HepG2 (cell line): ENCODE results near the gene MEF2B. TPM values are rescaled to one million over a fixed set of nuclear protein-coding genes. Genes with fewer than 3 reads are reported as not detected.

Experiments
- AHR ChIP-seq: IDR thresholded peaks from 2 replicates; pipeline ENCODE4 v1.6.1; 2018; ENCODE audit warnings: missing genetic modification reagents, missing compliant biosample characterization
- CC2D1A ChIP-seq: sonication (generic); formaldehyde crosslinking; IDR thresholded peaks from 2 replicates; pipeline ENCODE4 v1.8.1; 2023; ENCODE audit warnings: mild to moderate bottlenecking, missing genetic modification reagents
- ESRRA ChIP-seq: sonication (generic); formaldehyde crosslinking; IDR thresholded peaks from 2 replicates; pipeline ENCODE4 v1.5.1; 2020; ENCODE audit warnings: mild to moderate bottlenecking, low read depth, missing genetic modification reagents
- FOXK2 ChIP-seq: fragments of 450-650 bp; IDR thresholded peaks from 2 replicates; pipeline ENCODE4 v1.6.1; 2016
- IKZF1 ChIP-seq: fragments of 450-650 bp; IDR thresholded peaks from 2 replicates; pipeline ENCODE4 v1.7.1; 2016
- JARID2 ChIP-seq: sonication (generic); formaldehyde crosslinking; IDR thresholded peaks from 2 replicates; pipeline ENCODE4 v1.8.1; 2023; ENCODE audit warnings: missing genetic modification reagents, inconsistent platforms; ENCODE audit not compliant: insufficient replicate concordance
- NFYC ChIP-seq: IDR thresholded peaks from 2 replicates; pipeline ENCODE4 v1.6.1; 2016; ENCODE audit warnings: missing genetic modification reagents, missing compliant biosample characterization
- RBAK ChIP-seq: sonication (generic); formaldehyde crosslinking; IDR thresholded peaks from 2 replicates; pipeline ENCODE4 v1.5.1; 2020; ENCODE audit warnings: mild to moderate bottlenecking, missing genetic modification reagents
- SMAD3 ChIP-seq: sonication (generic); formaldehyde crosslinking; IDR thresholded peaks from 2 replicates; pipeline ENCODE4 v1.4.0; 2020; ENCODE audit warnings: missing genetic modification reagents
- SMC3 ChIP-seq: IDR thresholded peaks from 2 replicates; pipeline ENCODE4 v1.6.1; 2011; ENCODE audit warnings: low read length, improper control_type of control experiment
- SNRNP70 ChIP-seq: fragments of 200-400 bp; formaldehyde crosslinking; IDR thresholded peaks from 2 replicates; pipeline ENCODE4 v1.6.1; 2017; ENCODE audit warnings: mild to moderate bottlenecking, low read depth, low read length, moderate library complexity
- TP53 ChIP-seq: sonication (generic); formaldehyde crosslinking; conservative IDR thresholded peaks from 2 replicates; pipeline ENCODE4 v1.4.0; 2020; ENCODE audit warnings: missing genetic modification reagents
- ZMYM3 ChIP-seq: sonication (generic); formaldehyde crosslinking; IDR thresholded peaks from 2 replicates; pipeline ENCODE4 v1.5.1; 2020; ENCODE audit warnings: mild to moderate bottlenecking, missing genetic modification reagents
- ZNF350 ChIP-seq: sonication (generic); formaldehyde crosslinking; IDR thresholded peaks from 2 replicates; pipeline ENCODE4 v1.4.0; 2020; ENCODE audit warnings: mild to moderate bottlenecking, low read depth, missing genetic modification reagents, borderline replicate concordance
- ZNF441 ChIP-seq: sonication (generic); formaldehyde crosslinking; IDR thresholded peaks from 2 replicates; pipeline ENCODE4 v1.7.0; 2021; ENCODE audit warnings: missing genetic modification reagents, borderline replicate concordance
- ZSCAN30 ChIP-seq: sonication (generic); formaldehyde crosslinking; IDR thresholded peaks from 2 replicates; pipeline ENCODE4 v1.5.0; 2020; ENCODE audit warnings: mild to moderate bottlenecking, missing genetic modification reagents
- polyA plus RNA-seq, 8 experiments: library from polyadenylated mRNA; depleted of rRNA in 3 of 8; stranded (reverse) in 7 of 8; unstranded in 1 of 8; fragments of >200 nt; fragmentation: Illumina TruSeq in 4 of 8; extraction: Trizol in 4 of 8; gene quantifications; 2 replicates each; pipeline versions ENCODE4 v1.2.1 to v1.2.3, GENCODE V29; 2011 to 2016; ENCODE audit warnings: low read depth in 4 of 8, missing spikeins in 1 of 8, mixed read lengths in 1 of 8; ENCODE audit not compliant: insufficient read depth in 1 of 8
- total RNA-seq, 5 experiments: library from RNA; depleted of rRNA; stranded (reverse); fragments of >200 nt; fragmentation: Illumina TruSeq; extraction: Trizol; gene quantifications; 2 replicates each; pipeline ENCODE4 v1.2.3, GENCODE V29; 2016; ENCODE audit warnings: low read depth in 1 of 5
- TF ChIP-seq, protein P1 (sequence below): sonication (generic); formaldehyde crosslinking; IDR thresholded peaks from 2 replicates; pipeline ENCODE4 v1.4.0; 2020; ENCODE audit warnings: missing genetic modification reagents, mild to moderate bottlenecking, borderline replicate concordance
- TF ChIP-seq, protein P2 (sequence below): sonication (generic); formaldehyde crosslinking; IDR thresholded peaks from 2 replicates; pipeline ENCODE4 v1.4.0; 2020; ENCODE audit warnings: missing genetic modification reagents; ENCODE audit errors: not compliant biosample characterization
- TF ChIP-seq, protein P3 (sequence below): sonication (generic); formaldehyde crosslinking; IDR thresholded peaks from 2 replicates; pipeline ENCODE4 v1.5.0; 2020; ENCODE audit warnings: mild to moderate bottlenecking, missing genetic modification reagents
- TF ChIP-seq, protein P4 (sequence below): fragments of 450-650 bp; IDR thresholded peaks from 2 replicates; pipeline ENCODE4 v1.6.1; 2017
- TF ChIP-seq, protein P5 (sequence below): sonication (generic); formaldehyde crosslinking; IDR thresholded peaks from 2 replicates; pipeline ENCODE4 v1.5.0; 2020; ENCODE audit warnings: missing genetic modification reagents, mild to moderate bottlenecking, borderline replicate concordance
- TF ChIP-seq, protein P6 (sequence below): sonication (generic); formaldehyde crosslinking; IDR thresholded peaks from 2 replicates; pipeline ENCODE4 v1.5.0; 2020; ENCODE audit warnings: missing genetic modification reagents, mild to moderate bottlenecking, borderline replicate concordance

MEF2B gene
- total and polyA plus RNA-seq, 2 of the 13 experiments (the other 11 are each of a cell fraction or from before 2014, with no cell fraction given), result 1.2 to 1.7 TPM

DNA sequence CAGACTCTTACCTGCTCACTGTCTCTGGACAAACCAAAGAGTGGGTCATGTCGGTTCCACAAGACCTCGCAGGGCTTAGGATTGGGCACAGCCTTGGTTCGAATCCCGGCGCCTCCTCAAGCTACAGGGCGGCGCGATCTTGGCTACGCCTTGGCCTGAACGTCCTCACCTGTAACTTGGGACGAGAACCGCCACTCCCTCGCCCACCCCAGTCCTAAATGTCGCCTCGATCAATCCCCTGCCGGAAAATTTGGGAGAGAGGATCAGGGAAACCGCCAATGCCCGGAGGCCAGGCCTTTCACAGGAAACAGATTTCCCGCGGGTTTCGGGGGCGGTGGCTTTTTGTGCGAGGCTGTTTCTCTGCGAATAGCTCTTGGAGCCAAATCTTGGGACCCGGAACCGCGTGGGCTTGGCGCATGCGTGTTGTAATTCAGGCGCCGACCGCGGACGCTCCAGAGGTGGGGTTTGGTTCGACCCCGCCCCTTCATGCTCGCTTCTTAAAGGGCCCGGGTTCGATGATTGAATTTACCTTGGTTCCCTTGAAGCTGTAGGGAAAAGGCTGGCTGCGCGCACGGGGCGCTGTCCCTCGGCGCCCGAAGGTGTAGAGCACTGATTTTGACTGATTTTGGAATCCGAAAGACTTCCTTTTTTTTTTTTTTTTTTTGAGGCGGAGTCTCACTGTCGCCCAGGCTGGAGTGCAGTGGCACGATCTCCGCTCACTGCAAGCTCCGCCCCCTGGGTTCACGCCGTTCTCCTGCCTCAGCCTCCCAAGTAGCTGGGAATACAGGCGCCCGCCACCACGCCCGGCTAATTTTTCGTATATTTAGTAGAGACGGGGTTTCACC is 33.2 kb upstream of the MEF2B start, which contains the start of gene NR2C2AP (continued):
- TF ChIP-seq ZNF441 (CRISPR knock-in tag) (no peak), TP53 (CRISPR knock-in tag) (no peak), IKZF1 (no peak), FOXK2 (no peak), JARID2 (no peak), RBAK (CRISPR knock-in tag) (no peak), SMC3 (no peak), SNRNP70 (no peak), AHR (CRISPR knock-in tag) (no peak), SMAD3 (CRISPR knock-in tag) (no peak), ESRRA (CRISPR knock-in tag) (no peak), ZNF350 (CRISPR knock-in tag) (no peak), ZMYM3 (CRISPR knock-in tag) (peak; percentile 37; the same call in 1 of the 2 replicates), CC2D1A (CRISPR knock-in tag) (no peak), NFYC (no peak), ZSCAN30 (CRISPR knock-in tag) (no peak)
- TF ChIP-seq, protein P1, sequence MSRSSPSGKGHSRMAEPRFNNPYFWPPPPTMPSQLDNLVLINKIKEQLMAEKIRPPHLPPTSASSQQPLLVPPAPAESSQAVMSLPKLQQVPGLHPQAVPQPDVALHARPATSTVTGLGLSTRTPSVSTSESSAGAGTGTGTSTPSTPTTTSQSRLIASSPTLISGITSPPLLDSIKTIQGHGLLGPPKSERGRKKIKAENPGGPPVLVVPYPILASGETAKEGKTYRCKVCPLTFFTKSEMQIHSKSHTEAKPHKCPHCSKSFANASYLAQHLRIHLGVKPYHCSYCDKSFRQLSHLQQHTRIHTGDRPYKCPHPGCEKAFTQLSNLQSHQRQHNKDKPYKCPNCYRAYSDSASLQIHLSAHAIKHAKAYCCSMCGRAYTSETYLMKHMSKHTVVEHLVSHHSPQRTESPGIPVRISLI, result peak; percentile 78; the same call in 1 of the 2 replicates
- TF ChIP-seq, protein P2, sequence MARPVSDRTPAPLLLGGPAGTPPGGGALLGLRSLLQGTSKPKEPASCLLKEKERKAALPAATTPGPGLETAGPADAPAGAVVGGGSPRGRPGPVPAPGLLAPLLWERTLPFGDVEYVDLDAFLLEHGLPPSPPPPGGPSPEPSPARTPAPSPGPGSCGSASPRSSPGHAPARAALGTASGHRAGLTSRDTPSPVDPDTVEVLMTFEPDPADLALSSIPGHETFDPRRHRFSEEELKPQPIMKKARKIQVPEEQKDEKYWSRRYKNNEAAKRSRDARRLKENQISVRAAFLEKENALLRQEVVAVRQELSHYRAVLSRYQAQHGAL (CRISPR knock-in tag), result no peak
- TF ChIP-seq, protein P3, sequence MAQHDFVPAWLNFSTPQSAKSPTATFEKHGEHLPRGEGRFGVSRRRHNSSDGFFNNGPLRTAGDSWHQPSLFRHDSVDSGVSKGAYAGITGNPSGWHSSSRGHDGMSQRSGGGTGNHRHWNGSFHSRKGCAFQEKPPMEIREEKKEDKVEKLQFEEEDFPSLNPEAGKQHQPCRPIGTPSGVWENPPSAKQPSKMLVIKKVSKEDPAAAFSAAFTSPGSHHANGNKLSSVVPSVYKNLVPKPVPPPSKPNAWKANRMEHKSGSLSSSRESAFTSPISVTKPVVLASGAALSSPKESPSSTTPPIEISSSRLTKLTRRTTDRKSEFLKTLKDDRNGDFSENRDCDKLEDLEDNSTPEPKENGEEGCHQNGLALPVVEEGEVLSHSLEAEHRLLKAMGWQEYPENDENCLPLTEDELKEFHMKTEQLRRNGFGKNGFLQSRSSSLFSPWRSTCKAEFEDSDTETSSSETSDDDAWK (CRISPR knock-in tag), result no peak
- TF ChIP-seq, protein P4, sequence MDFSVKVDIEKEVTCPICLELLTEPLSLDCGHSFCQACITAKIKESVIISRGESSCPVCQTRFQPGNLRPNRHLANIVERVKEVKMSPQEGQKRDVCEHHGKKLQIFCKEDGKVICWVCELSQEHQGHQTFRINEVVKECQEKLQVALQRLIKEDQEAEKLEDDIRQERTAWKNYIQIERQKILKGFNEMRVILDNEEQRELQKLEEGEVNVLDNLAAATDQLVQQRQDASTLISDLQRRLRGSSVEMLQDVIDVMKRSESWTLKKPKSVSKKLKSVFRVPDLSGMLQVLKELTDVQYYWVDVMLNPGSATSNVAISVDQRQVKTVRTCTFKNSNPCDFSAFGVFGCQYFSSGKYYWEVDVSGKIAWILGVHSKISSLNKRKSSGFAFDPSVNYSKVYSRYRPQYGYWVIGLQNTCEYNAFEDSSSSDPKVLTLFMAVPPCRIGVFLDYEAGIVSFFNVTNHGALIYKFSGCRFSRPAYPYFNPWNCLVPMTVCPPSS, result no peak
- TF ChIP-seq, protein P5, sequence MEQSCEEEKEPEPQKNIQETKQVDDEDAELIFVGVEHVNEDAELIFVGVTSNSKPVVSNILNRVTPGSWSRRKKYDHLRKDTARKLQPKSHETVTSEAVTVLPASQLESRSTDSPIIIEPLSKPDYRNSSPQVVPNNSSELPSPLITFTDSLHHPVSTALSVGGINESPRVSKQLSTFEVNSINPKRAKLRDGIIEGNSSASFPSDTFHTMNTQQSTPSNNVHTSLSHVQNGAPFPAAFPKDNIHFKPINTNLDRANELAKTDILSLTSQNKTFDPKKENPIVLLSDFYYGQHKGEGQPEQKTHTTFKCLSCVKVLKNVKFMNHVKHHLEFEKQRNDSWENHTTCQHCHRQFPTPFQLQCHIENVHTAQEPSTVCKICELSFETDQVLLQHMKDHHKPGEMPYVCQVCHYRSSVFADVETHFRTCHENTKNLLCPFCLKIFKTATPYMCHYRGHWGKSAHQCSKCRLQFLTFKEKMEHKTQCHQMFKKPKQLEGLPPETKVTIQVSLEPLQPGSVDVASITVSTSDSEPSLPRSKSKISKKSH (CRISPR knock-in tag), result no peak
- TF ChIP-seq, protein P6, sequence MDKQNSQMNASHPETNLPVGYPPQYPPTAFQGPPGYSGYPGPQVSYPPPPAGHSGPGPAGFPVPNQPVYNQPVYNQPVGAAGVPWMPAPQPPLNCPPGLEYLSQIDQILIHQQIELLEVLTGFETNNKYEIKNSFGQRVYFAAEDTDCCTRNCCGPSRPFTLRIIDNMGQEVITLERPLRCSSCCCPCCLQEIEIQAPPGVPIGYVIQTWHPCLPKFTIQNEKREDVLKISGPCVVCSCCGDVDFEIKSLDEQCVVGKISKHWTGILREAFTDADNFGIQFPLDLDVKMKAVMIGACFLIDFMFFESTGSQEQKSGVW (CRISPR knock-in tag), result no peak
